DOHH2 (cell line): Measurements from ENCODE around the gene GALNT12.

ENCODE experiments used
- H3F3A ChIP-seq: fragments of 200-600 bp; sonication (generic), shearing (Covaris generic); 2 replicates; pipeline ENCODE4 v1.6.0; 2016; ENCODE audit warnings: antibody characterized with exemption, mild to moderate bottlenecking; ENCODE audit not compliant: control insufficient read depth, insufficient read depth
- H3K27ac ChIP-seq: fragments of 200-600 bp; sonication (generic); 2 replicates; pipeline ENCODE4 v1.5.1; 2014; ENCODE audit warnings: low read depth, mild to moderate bottlenecking, low read length, moderate library complexity
- H3K27me3 ChIP-seq: fragments of 200-600 bp; sonication (generic); 2 replicates; pipeline ENCODE4 v1.6.1; 2014; ENCODE audit warnings: mild to moderate bottlenecking, low read length, mixed read lengths; ENCODE audit not compliant: control insufficient read depth
- H3K36me3 ChIP-seq: fragments of 200-600 bp; sonication (generic); 2 replicates; pipeline ENCODE4 v1.6.1; 2014; ENCODE audit warnings: mild to moderate bottlenecking, low read length, moderate library complexity, mixed read lengths; ENCODE audit not compliant: control insufficient read depth
- H3K4me1 ChIP-seq: fragments of 200-600 bp; sonication (generic); 2 replicates; pipeline ENCODE4 v1.6.1; 2014; ENCODE audit warnings: mild to moderate bottlenecking, low read length, mixed read lengths; ENCODE audit not compliant: control insufficient read depth
- H3K4me2 ChIP-seq: fragments of 200-600 bp; sonication (generic); 2 replicates; pipeline ENCODE4 v1.6.0; 2014; ENCODE audit warnings: mild to moderate bottlenecking, low read length, moderate library complexity
- H3K4me3 ChIP-seq: fragments of 200-600 bp; sonication (generic); 2 replicates; pipeline ENCODE4 v1.5.1; 2014; ENCODE audit warnings: mild to moderate bottlenecking, low read length, mixed read lengths
- H3K79me2 ChIP-seq: fragments of 200-600 bp; sonication (generic); 2 replicates; pipeline ENCODE4 v1.6.1; 2014; ENCODE audit warnings: mild to moderate bottlenecking, low read length, mixed read lengths; ENCODE audit not compliant: control insufficient read depth
- H3K9me2 ChIP-seq: fragments of 200-600 bp; sonication (generic); replicated peaks from 2 replicates; pipeline ENCODE4 v1.6.1; 2014; ENCODE audit warnings: mild to moderate bottlenecking, low read length, mixed read lengths; ENCODE audit not compliant: control insufficient read depth
- H3K9me3 ChIP-seq: fragments of 200-600 bp; sonication (generic); 2 replicates; pipeline ENCODE4 v1.6.1; 2014; ENCODE audit warnings: antibody characterized with exemption, low read length, mixed read lengths; ENCODE audit not compliant: control insufficient read depth, insufficient read depth
- H4K20me1 ChIP-seq: fragments of 200-600 bp; sonication (generic); 2 replicates; pipeline ENCODE4 v1.6.0; 2014; ENCODE audit warnings: low read depth, mild to moderate bottlenecking, antibody characterized with exemption, low read length, moderate library complexity; ENCODE audit not compliant: control insufficient read depth, insufficient read depth
- EZH2phosphoT487 ChIP-seq: fragments of 200-600 bp; sonication (generic); IDR thresholded peaks from 2 replicates; pipeline ENCODE4 v1.6.1; 2017; ENCODE audit warnings: borderline replicate concordance, mild to moderate bottlenecking, antibody characterized with exemption, low read length, moderate library complexity, mixed read lengths
- TF ChIP-seq, protein P1 (sequence below): fragments of 200-600 bp; sonication (generic); IDR thresholded peaks from one replicate; pipeline ENCODE4 v1.5.1; 2014; ENCODE audit warnings: antibody characterized with exemption, mild to moderate bottlenecking, low read depth, low read length; ENCODE audit not compliant: poor library complexity, severe bottlenecking

The GALNT12 gene

DNA sequence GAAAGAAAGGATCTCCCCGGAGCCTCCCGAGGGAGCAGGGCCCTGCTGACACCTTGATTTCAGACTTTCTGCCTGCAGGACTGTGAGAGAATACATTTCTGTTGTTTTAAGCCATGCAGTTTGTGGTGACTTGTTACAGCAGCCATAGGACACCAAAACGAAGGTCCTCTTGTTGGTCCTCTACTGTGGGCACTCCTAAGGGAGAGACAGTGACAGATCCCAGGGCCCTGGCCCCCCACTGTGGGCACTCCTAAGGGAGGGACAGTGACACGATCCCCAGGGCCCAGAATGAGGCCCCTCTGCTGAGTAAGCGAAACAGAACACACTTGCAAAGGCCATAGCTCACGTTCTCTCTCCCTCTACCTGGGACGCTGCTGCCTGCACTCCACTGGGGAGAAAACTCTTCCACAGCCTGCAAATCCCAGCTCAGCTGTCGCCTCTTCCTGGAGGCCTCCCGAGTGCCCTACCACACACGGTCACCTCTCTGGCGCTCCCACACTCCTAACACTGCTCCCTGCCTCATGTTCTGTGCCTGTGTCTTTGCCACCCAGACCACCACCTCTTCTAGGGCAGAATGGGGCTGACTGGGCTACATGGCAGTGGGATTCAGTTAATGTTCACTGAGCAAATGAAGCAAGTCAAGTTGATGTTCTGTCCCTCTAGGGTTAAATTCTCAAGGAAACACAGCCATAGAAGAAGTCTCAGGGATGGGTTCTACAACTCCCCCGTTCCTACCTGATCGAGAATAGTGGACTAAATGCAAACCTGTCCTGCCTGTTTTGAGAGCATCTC lies 34.9 kb upstream of the GALNT12 start:
- no peaks in the 10 kb centered on the region for H3K36me3 ChIP-seq
- H3K79me2 ChIP-seq = no peaks in the 10 kb centered on the region
- H3K4me1 ChIP-seq = no peaks in the 10 kb centered on the region
- H3K27me3 ChIP-seq = no peaks in the 10 kb centered on the region
- H3F3A ChIP-seq = no peaks in the 10 kb centered on the region
- no peak overlapping the region for H3K27ac ChIP-seq
- no peak overlapping the region for H3K4me2 ChIP-seq
- no peaks in the 10 kb centered on the region for H4K20me1 ChIP-seq
- H3K9me3 ChIP-seq = no peaks in the 10 kb centered on the region
- no peak for TF ChIP-seq EZH2phosphoT487
- TF ChIP-seq, protein P1, sequence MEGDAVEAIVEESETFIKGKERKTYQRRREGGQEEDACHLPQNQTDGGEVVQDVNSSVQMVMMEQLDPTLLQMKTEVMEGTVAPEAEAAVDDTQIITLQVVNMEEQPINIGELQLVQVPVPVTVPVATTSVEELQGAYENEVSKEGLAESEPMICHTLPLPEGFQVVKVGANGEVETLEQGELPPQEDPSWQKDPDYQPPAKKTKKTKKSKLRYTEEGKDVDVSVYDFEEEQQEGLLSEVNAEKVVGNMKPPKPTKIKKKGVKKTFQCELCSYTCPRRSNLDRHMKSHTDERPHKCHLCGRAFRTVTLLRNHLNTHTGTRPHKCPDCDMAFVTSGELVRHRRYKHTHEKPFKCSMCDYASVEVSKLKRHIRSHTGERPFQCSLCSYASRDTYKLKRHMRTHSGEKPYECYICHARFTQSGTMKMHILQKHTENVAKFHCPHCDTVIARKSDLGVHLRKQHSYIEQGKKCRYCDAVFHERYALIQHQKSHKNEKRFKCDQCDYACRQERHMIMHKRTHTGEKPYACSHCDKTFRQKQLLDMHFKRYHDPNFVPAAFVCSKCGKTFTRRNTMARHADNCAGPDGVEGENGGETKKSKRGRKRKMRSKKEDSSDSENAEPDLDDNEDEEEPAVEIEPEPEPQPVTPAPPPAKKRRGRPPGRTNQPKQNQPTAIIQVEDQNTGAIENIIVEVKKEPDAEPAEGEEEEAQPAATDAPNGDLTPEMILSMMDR = no peak
- no peak overlapping the region for H3K4me3 ChIP-seq
- H3K9me2 ChIP-seq = no peaks in the 10 kb centered on the region

DNA sequence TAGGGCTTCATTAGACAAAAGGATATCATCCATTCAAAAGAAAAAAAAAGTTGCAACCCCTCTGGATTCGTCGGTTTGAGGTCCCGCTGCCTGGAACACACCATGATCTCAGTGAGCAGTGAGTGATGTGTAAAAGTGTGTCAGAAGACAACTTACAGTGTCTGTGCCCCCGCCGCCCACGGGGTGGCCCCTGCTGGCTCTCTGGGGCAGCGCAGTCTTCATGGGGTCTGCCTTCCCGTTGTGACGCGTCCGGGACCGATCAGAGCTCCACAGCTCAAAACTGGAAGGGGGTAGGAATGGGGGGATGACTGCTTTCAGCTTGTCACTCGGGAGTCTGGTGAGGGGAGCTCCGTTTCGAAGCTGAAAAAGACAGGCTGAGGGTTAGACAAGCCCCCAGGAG lies 33.7 kb upstream of the GALNT12 start:
- Histone ChIP-seq H4K20me1 (no peaks in the 10 kb centered on the region), H3K4me3 (no peak overlapping the region), H3F3A (no peaks in the 10 kb centered on the region), H3K36me3 (no peaks in the 10 kb centered on the region), H3K79me2 (no peaks in the 10 kb centered on the region), H3K9me2 (no peaks in the 10 kb centered on the region), H3K27ac (no peak overlapping the region), H3K9me3 (no peaks in the 10 kb centered on the region), H3K27me3 (no peaks in the 10 kb centered on the region), H3K4me1 (no peaks in the 10 kb centered on the region), H3K4me2 (no peak overlapping the region)
- TF ChIP-seq EZH2phosphoT487 = no peak
- TF ChIP-seq, protein P1 = no peak

DNA sequence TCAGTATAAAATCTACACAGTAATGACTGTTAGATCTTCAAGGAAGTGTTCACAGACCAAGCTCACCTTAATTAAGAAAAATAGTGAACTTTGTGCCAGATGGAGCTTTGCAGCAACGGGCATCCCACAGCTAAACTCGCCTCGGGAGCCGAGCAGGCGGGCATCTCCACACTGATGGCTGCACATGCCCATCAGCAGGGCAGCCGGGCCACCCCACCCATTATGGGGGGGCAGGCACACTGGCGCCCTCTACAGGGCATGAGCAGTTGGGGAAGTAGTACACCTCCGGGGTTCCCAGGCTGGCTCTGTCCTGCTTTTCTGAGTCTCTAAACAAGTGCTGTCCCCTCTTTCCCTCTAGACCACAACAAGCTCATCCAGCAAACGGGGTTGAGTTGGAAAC lies 32.7 kb upstream of the GALNT12 start:
- Histone ChIP-seq H4K20me1 (no peaks in the 10 kb centered on the region), H3K36me3 (no peaks in the 10 kb centered on the region), H3K9me3 (no peaks in the 10 kb centered on the region), H3K4me1 (no peaks in the 10 kb centered on the region), H3K27me3 (no peaks in the 10 kb centered on the region), H3K4me3 (no peak overlapping the region), H3K79me2 (no peaks in the 10 kb centered on the region), H3F3A (no peaks in the 10 kb centered on the region), H3K9me2 (no peaks in the 10 kb centered on the region), H3K27ac (no peak overlapping the region), H3K4me2 (no peak overlapping the region)
- TF ChIP-seq EZH2phosphoT487 = no peak
- TF ChIP-seq, protein P1 = peak; percentile 73
